NK-92 (cell line): Measurements from ENCODE around the gene TRIO.
"Not testable (repeated sequence)": the region's sequence is repeated elsewhere in the genome, so short reads cannot be mapped to it uniquely, and the experiment has no call there.

Source experiments
- DNase-seq: peaks from one replicate; lab custom pipeline; 2025; ENCODE audit not compliant: unreplicated experiment; lab: John Stamatoyannopoulos, UW

The TRIO gene

GRCh38 chr5:14420101-14420811 lies 277.1 kb downstream of the TRIO start:
- DNase-seq: no peak

- no peak for DNase-seq
Measured at GRCh38 chr5:14421851-14422250, 278.7 kb downstream of the TRIO start.

GRCh38 chr5:14424011-14424685 lies 281.0 kb downstream of the TRIO start:
- no peak for DNase-seq

- DNase-seq: no peak
Measured at GRCh38 chr5:14425559-14425958, 282.4 kb downstream of the TRIO start.

- no peak for DNase-seq
Measured at GRCh38 chr5:14426521-14426920, 283.4 kb downstream of the TRIO start.

GRCh38 chr5:14428302-14429081 lies 285.4 kb downstream of the TRIO start:
- no peak for DNase-seq

GRCh38 chr5:14429101-14430050 lies 286.2 kb downstream of the TRIO start:
- no peak for DNase-seq

GRCh38 chr5:14431534-14431933 lies 288.4 kb downstream of the TRIO start:
- DNase-seq: no peak

GRCh38 chr5:14432931-14433589 lies 289.9 kb downstream of the TRIO start:
- no peak for DNase-seq

GRCh38 chr5:14435481-14435880 lies 292.3 kb downstream of the TRIO start:
- no peak for DNase-seq

GRCh38 chr5:14436122-14436521 lies 293.0 kb downstream of the TRIO start:
- not testable (repeated sequence) for DNase-seq

- no peak for DNase-seq
Measured at GRCh38 chr5:14436801-14437542, 293.8 kb downstream of the TRIO start.

GRCh38 chr5:14438195-14438606 lies 295.1 kb downstream of the TRIO start:
- no peak for DNase-seq

- no peak for DNase-seq
Measured at GRCh38 chr5:14439087-14439871, 296.1 kb downstream of the TRIO start.

- DNase-seq: no peak
Measured at GRCh38 chr5:14440223-14440581, 297.1 kb downstream of the TRIO start.

- DNase-seq: no peak
Measured at GRCh38 chr5:14440582-14441431, 297.7 kb downstream of the TRIO start.

- DNase-seq: no peak
Measured at GRCh38 chr5:14441641-14442040, 298.5 kb downstream of the TRIO start.

- no peak for DNase-seq
Measured at GRCh38 chr5:14442536-14442935, 299.4 kb downstream of the TRIO start.
